ENCODE data around the gene JMJD1C. TPM values are rescaled to one million over a fixed set of nuclear protein-coding genes. Genes with fewer than 3 reads are reported as not detected.

Gene JMJD1C
- total and polyA plus RNA-seq, 9 donors: 45.4 to 140 (median 78.2) TPM

- no peak overlapping the region for H3K4me3 ChIP-seq
- no peaks in the 10 kb centered on the region for H3K9me3 ChIP-seq
- intact Hi-C loops (cut with DNase I): no loop called here
- no peaks in the 10 kb centered on the region for H3K36me3 ChIP-seq
- H3K27me3 ChIP-seq: no peaks in the 10 kb centered on the region
- no peak for DNase-seq
- peaks cover 2% of the 10 kb centered on the region for H3K4me1 ChIP-seq (ENCODE audit: insufficient read depth)
- no peak overlapping the region for H3K27ac ChIP-seq
- no peak for TF ChIP-seq EP300 (IDR thresholded peaks at IDR 0.05)
- TF ChIP-seq CTCF (IDR thresholded peaks at IDR 0.05): no peak
- no peak for TF ChIP-seq POLR2A (IDR thresholded peaks at IDR 0.05)
- 97% methylated on average over 3 of the region's 3 CpGs for WGBS, 3 donors
These were observed 219.4 kb downstream of the JMJD1C start for GRCh38 chr10:63246356-63246755.

- Histone ChIP-seq H3K27me3 (no peaks in the 10 kb centered on the region), H3K27ac (no peak overlapping the region), H3K4me1 (ENCODE audit: insufficient read depth) (peaks cover 2% of the 10 kb centered on the region), H3K9me3 (no peaks in the 10 kb centered on the region), H3K36me3 (no peaks in the 10 kb centered on the region), H3K4me3 (no peak overlapping the region)
- intact Hi-C loops (cut with DNase I): no loop called here
- no peak for TF ChIP-seq POLR2A (IDR thresholded peaks at IDR 0.05)
- TF ChIP-seq CTCF (IDR thresholded peaks at IDR 0.05): no peak
- no peak for TF ChIP-seq EP300 (IDR thresholded peaks at IDR 0.05)
- 84 to 92% (median 89%) methylated on average over 2 of the region's 2 CpGs for WGBS, 3 donors
- no peak for DNase-seq
These were observed 223.9 kb downstream of the JMJD1C start for GRCh38 chr10:63241841-63242281.

- Histone ChIP-seq H3K27ac (no peak overlapping the region), H3K4me3 (no peak overlapping the region), H3K36me3 (no peaks in the 10 kb centered on the region), H3K27me3 (no peaks in the 10 kb centered on the region), H3K4me1 (ENCODE audit: insufficient read depth) (peaks cover 2% of the 10 kb centered on the region), H3K9me3 (no peaks in the 10 kb centered on the region)
- intact Hi-C loops (cut with DNase I): no loop called here
- whole genome bisulfite sequencing, 3 donors: 38 to 59% (median 57%) methylated on average over 6 of the region's 6 CpGs
- DNase-seq: no peak
- TF ChIP-seq EP300 (IDR thresholded peaks at IDR 0.05): no peak
- TF ChIP-seq CTCF (IDR thresholded peaks at IDR 0.05): no peak
- TF ChIP-seq POLR2A (IDR thresholded peaks at IDR 0.05): no peak
These were observed 225.0 kb downstream of the JMJD1C start for GRCh38 chr10:63240807-63241206.

GRCh38 chr10:63238501-63238900 lies 227.3 kb downstream of the JMJD1C start:
- no peaks in the 10 kb centered on the region for H3K9me3 ChIP-seq
- DNase-seq: no peak
- intact Hi-C loops (cut with DNase I): no loop called here
- TF ChIP-seq EP300 (IDR thresholded peaks at IDR 0.05) (no peak), CTCF (IDR thresholded peaks at IDR 0.05) (no peak), POLR2A (IDR thresholded peaks at IDR 0.05) (no peak)
- H3K27me3 ChIP-seq: no peaks in the 10 kb centered on the region
- H3K4me1 ChIP-seq (ENCODE audit: insufficient read depth): peaks cover 2% of the 10 kb centered on the region
- 49 to 59% (median 54%) methylated on average over 1 of the region's 1 CpG for WGBS, 3 donors
- H3K27ac ChIP-seq: no peak overlapping the region
- H3K4me3 ChIP-seq: no peak overlapping the region
- H3K36me3 ChIP-seq: no peaks in the 10 kb centered on the region

Data from ovary (tissue), 9 donors.